Measurements from ENCODE around the gene PCNX4.

PCNX4 gene

GRCh38 chr14:60214415-60215126 lies 122.8 kb downstream of the PCNX4 start:
- no peak for DNase-seq (ENCODE audit: extremely low read depth, low read depth)
- TF ChIP-seq CTCF (IDR thresholded peaks at IDR 0.05; ENCODE audit: low read depth, low read length): no peak

- TF ChIP-seq CTCF (IDR thresholded peaks at IDR 0.05; ENCODE audit: low read depth, low read length): no peak
- no peak for DNase-seq (ENCODE audit: extremely low read depth, low read depth)
These were observed 123.4 kb downstream of the PCNX4 start for GRCh38 chr14:60215127-60215444.

GRCh38 chr14:60215520-60216420 lies 124.0 kb downstream of the PCNX4 start:
- no peak for TF ChIP-seq CTCF (IDR thresholded peaks at IDR 0.05; ENCODE audit: low read depth, low read length)
- DNase-seq (ENCODE audit: extremely low read depth, low read depth): no peak

DNA sequence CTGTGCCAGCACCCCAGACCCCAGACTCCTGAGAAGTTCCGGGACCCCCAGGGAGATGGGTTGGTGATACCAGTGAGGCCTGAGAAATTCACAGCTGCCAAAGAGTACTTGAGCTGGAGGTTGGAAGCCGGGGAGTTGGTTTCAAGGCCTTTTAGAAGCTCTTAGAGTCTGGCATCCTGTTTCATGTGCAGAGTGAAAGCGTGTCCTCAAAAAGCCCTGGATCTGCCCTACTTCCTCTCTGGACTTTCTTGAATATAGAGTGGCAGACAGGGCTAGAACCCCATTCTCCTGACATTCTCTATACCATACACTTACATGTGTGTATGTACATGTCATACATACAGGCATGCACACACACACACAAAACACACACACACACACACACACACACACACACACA lies 126.0 kb downstream of the PCNX4 start:
- no peak for TF ChIP-seq CTCF (IDR thresholded peaks at IDR 0.05; ENCODE audit: low read depth, low read length)
- DNase-seq (ENCODE audit: extremely low read depth, low read depth): no peak

Measured in AG09319 (cell line).